ENCODE results near the gene IL21. TPM values are rescaled to one million over a fixed set of nuclear protein-coding genes. Genes with fewer than 3 reads are reported as not detected.

IL21 gene
- total RNA-seq, 2 experiments from 2014 or later, result 0.08 to 0.14 TPM

GRCh38 chr4:122606364-122607043 lies 14.4 kb downstream of the IL21 start:
- H3K4me1 Mint-ChIP-seq (ENCODE audit: low read depth), result peaks cover 13% of the 10 kb centered on the region
- no peak overlapping the region for H3K27ac Mint-ChIP-seq
- Histone ChIP-seq H3K9me3 (ENCODE audit: control insufficient read depth in 1 of 2, insufficient read depth in 1 of 2, low read length in 2 of 2) (no peaks in the 10 kb centered on the region), H3K27me3 (ENCODE audit: control insufficient read depth in 1 of 2, insufficient read depth in 2 of 2, low read length in 2 of 2) (no peaks in the 10 kb centered on the region), H3K4me3 (ENCODE audit: low read length) (no peak overlapping the region), H3K36me3 (ENCODE audit: insufficient read depth, low read length) (no peaks in the 10 kb centered on the region), H3K27ac (ENCODE audit: low read depth in 1 of 2, low read length in 2 of 2) (no peak overlapping the region), H3K4me1 (ENCODE audit: insufficient read depth, low read length) (no peaks in the 10 kb centered on the region)
- POLR2A ChIA-PET, result interaction anchor here (0.6 kb wide), 1 partner anchor 151 kb away, joined by 3 read pairs; no protein-coding TSS in a partner anchor
- no peaks in the 10 kb centered on the region for H3K36me3 Mint-ChIP-seq (ENCODE audit: low read depth)
- H3K9me3 Mint-ChIP-seq, result no peaks in the 10 kb centered on the region
- no peak for DNase-seq
- TF ChIP-seq CTCF (IDR thresholded peaks at IDR 0.05), result no peak
- CTCF ChIA-PET, result no interaction called here
- H3K27me3 Mint-ChIP-seq, result peaks cover 8% of the 10 kb centered on the region
- H3K4me3 Mint-ChIP-seq, result no peak overlapping the region
- intact Hi-C loops (cut with DNase I, micrococcal nuclease), result loop anchor here in 1 of 2 experiments (5.0 kb wide), 1 partner anchor 41 kb away; no protein-coding TSS in a partner anchor
- no peak for ATAC-seq (ENCODE audit: poor library complexity)

DNA sequence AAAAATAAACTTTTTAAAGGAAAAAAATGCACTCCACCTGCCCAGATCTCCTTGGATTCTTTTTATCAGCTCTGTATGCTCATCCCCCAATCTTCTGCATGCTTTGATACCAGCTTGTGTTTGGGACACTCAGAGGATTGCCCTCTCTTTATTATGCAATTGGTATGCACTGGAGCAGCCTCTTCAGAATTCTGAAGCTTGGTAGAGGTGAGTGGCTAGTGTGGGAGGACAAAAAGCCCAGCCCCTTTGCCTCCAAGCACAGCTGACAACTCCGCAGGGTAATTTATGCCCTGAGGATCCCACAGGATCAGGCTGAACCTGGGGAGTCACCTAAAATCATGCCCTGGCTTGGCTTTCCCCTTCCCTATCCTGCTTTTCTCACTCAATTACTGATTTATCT lies 16.7 kb downstream of the IL21 start:
- Mint-ChIP-seq H3K27me3 (peaks cover 17% of the 10 kb centered on the region), H3K9me3 (no peaks in the 10 kb centered on the region), H3K36me3 (ENCODE audit: low read depth) (no peaks in the 10 kb centered on the region), H3K4me3 (no peak overlapping the region), H3K4me1 (ENCODE audit: low read depth) (peaks cover 8% of the 10 kb centered on the region), H3K27ac (no peak overlapping the region)
- ATAC-seq (ENCODE audit: poor library complexity) (no peak), DNase-seq (no peak)
- no peak overlapping the region for H3K4me3 ChIP-seq (ENCODE audit: low read length)
- H3K36me3 ChIP-seq (ENCODE audit: insufficient read depth, low read length), result no peaks in the 10 kb centered on the region
- POLR2A ChIA-PET, result no interaction called here
- intact Hi-C loops (cut with DNase I, micrococcal nuclease), result loop anchor here in 1 of 2 experiments (5.0 kb wide), 1 partner anchor 308 kb away; no protein-coding TSS in a partner anchor
- no peak overlapping the region for H3K27ac ChIP-seq (ENCODE audit: low read depth in 1 of 2, low read length in 2 of 2)
- no peaks in the 10 kb centered on the region for H3K4me1 ChIP-seq (ENCODE audit: insufficient read depth, low read length)
- H3K27me3 ChIP-seq (ENCODE audit: control insufficient read depth in 1 of 2, insufficient read depth in 2 of 2, low read length in 2 of 2), result no peaks in the 10 kb centered on the region
- CTCF ChIA-PET, result interaction anchor here (2.2 kb wide), 1 partner anchor 27 kb away, joined by 5 read pairs; no protein-coding TSS in a partner anchor
- TF ChIP-seq CTCF (IDR thresholded peaks at IDR 0.05), result no peak
- H3K9me3 ChIP-seq (ENCODE audit: control insufficient read depth in 1 of 2, insufficient read depth in 1 of 2, low read length in 2 of 2), result no peaks in the 10 kb centered on the region

GRCh38 chr4:122603156-122603574 lies 17.7 kb downstream of the IL21 start:
- POLR2A ChIA-PET, result no interaction called here

More at GRCh38 chr4:122603156-122603574, 17.7 kb downstream of the IL21 start:
- Histone ChIP-seq H3K27ac (ENCODE audit: low read depth in 1 of 2, low read length in 2 of 2) (no peak overlapping the region), H3K4me3 (ENCODE audit: low read length) (no peak overlapping the region), H3K36me3 (ENCODE audit: insufficient read depth, low read length) (no peaks in the 10 kb centered on the region), H3K9me3 (ENCODE audit: control insufficient read depth in 1 of 2, insufficient read depth in 1 of 2, low read length in 2 of 2) (no peaks in the 10 kb centered on the region), H3K4me1 (ENCODE audit: insufficient read depth, low read length) (no peaks in the 10 kb centered on the region), H3K27me3 (ENCODE audit: control insufficient read depth in 1 of 2, insufficient read depth in 2 of 2, low read length in 2 of 2) (no peaks in the 10 kb centered on the region)
- CTCF ChIA-PET, result interaction anchor here (0.6 to 2.2 kb wide), 4 partner anchors 16 to 131 kb away, joined by 3 to 6 read pairs (median 4); no protein-coding TSS in a partner anchor
- no peak overlapping the region for H3K27ac Mint-ChIP-seq
- DNase-seq, result no peak
- H3K36me3 Mint-ChIP-seq (ENCODE audit: low read depth), result no peaks in the 10 kb centered on the region
- TF ChIP-seq CTCF (IDR thresholded peaks at IDR 0.05), result no peak
- intact Hi-C loops (cut with DNase I, micrococcal nuclease), result loop anchor here in 1 of 2 experiments (2.0 to 5.0 kb wide), 2 partner anchors 112 to 309 kb away; no protein-coding TSS in a partner anchor
- peaks cover 8% of the 10 kb centered on the region for H3K4me1 Mint-ChIP-seq (ENCODE audit: low read depth)
- H3K4me3 Mint-ChIP-seq, result no peak overlapping the region
- peaks cover 17% of the 10 kb centered on the region for H3K27me3 Mint-ChIP-seq
- no peaks in the 10 kb centered on the region for H3K9me3 Mint-ChIP-seq
- ATAC-seq (ENCODE audit: poor library complexity), result no peak
